ENCODE results near the gene XRRA1.

Gene XRRA1

DNA sequence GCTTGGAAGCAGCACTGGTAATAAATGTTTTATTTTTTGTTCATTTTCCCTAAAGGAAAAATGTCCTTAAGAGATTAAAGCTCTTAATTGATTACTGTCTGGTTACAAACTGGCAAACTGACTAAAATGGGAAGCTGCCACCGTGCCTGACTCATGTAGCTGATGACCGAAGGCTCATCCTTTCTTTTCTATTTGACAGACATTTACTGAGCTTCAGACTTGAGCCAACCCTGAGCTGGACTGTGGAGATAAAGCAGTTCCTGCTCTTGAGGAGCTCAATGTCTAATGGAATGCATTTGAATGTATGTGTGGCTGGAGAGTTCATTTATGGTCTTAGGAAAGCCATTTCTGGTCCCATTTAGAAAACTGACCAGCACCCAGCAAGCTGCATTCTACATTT lies 108.9 kb downstream of the XRRA1 start:
- TF ChIP-seq ESRRG (CRISPR knock-in tag; IDR thresholded peaks at IDR 0.05) (no peak), PPARA (CRISPR knock-in tag; IDR thresholded peaks at IDR 0.05; ENCODE audit: borderline replicate concordance) (no peak), CSDC2 (CRISPR knock-in tag; IDR thresholded peaks at IDR 0.05) (no peak), ZNF565 (CRISPR knock-in tag; conservative IDR thresholded peaks at IDR 0.05; ENCODE audit: low read depth) (no peak), ZFP3 (CRISPR knock-in tag; IDR thresholded peaks at IDR 0.05) (no peak), ISL1 (CRISPR knock-in tag; IDR thresholded peaks at IDR 0.05) (no peak), TCF4 (CRISPR knock-in tag; IDR thresholded peaks at IDR 0.05; ENCODE audit: borderline replicate concordance) (no peak), ARNTL (CRISPR knock-in tag; IDR thresholded peaks at IDR 0.05; ENCODE audit: borderline replicate concordance, low read depth) (no peak), ZNF70 (CRISPR knock-in tag; IDR thresholded peaks at IDR 0.05) (no peak), ZNF8 (CRISPR knock-in tag; IDR thresholded peaks at IDR 0.05) (no peak), TOX (CRISPR knock-in tag; IDR thresholded peaks at IDR 0.05; ENCODE audit: borderline replicate concordance) (no peak)
- TF ChIP-seq, protein P1, sequence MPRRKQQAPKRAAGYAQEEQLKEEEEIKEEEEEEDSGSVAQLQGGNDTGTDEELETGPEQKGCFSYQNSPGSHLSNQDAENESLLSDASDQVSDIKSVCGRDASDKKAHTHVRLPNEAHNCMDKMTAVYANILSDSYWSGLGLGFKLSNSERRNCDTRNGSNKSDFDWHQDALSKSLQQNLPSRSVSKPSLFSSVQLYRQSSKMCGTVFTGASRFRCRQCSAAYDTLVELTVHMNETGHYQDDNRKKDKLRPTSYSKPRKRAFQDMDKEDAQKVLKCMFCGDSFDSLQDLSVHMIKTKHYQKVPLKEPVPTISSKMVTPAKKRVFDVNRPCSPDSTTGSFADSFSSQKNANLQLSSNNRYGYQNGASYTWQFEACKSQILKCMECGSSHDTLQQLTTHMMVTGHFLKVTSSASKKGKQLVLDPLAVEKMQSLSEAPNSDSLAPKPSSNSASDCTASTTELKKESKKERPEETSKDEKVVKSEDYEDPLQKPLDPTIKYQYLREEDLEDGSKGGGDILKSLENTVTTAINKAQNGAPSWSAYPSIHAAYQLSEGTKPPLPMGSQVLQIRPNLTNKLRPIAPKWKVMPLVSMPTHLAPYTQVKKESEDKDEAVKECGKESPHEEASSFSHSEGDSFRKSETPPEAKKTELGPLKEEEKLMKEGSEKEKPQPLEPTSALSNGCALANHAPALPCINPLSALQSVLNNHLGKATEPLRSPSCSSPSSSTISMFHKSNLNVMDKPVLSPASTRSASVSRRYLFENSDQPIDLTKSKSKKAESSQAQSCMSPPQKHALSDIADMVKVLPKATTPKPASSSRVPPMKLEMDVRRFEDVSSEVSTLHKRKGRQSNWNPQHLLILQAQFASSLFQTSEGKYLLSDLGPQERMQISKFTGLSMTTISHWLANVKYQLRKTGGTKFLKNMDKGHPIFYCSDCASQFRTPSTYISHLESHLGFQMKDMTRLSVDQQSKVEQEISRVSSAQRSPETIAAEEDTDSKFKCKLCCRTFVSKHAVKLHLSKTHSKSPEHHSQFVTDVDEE (CRISPR knock-in tag; IDR thresholded peaks at IDR 0.05) = no peak
- TF ChIP-seq, protein P2, sequence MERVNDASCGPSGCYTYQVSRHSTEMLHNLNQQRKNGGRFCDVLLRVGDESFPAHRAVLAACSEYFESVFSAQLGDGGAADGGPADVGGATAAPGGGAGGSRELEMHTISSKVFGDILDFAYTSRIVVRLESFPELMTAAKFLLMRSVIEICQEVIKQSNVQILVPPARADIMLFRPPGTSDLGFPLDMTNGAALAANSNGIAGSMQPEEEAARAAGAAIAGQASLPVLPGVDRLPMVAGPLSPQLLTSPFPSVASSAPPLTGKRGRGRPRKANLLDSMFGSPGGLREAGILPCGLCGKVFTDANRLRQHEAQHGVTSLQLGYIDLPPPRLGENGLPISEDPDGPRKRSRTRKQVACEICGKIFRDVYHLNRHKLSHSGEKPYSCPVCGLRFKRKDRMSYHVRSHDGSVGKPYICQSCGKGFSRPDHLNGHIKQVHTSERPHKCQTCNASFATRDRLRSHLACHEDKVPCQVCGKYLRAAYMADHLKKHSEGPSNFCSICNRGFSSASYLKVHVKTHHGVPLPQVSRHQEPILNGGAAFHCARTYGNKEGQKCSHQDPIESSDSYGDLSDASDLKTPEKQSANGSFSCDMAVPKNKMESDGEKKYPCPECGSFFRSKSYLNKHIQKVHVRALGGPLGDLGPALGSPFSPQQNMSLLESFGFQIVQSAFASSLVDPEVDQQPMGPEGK (CRISPR knock-in tag; IDR thresholded peaks at IDR 0.05; ENCODE audit: borderline replicate concordance) = no peak
- TF ChIP-seq, protein P3, sequence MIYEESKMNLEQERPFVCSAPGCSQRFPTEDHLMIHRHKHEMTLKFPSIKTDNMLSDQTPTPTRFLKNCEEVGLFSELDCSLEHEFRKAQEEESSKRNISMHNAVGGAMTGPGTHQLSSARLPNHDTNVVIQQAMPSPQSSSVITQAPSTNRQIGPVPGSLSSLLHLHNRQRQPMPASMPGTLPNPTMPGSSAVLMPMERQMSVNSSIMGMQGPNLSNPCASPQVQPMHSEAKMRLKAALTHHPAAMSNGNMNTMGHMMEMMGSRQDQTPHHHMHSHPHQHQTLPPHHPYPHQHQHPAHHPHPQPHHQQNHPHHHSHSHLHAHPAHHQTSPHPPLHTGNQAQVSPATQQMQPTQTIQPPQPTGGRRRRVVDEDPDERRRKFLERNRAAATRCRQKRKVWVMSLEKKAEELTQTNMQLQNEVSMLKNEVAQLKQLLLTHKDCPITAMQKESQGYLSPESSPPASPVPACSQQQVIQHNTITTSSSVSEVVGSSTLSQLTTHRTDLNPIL (CRISPR knock-in tag; IDR thresholded peaks at IDR 0.05; ENCODE audit: low read depth) = no peak
- TF ChIP-seq, protein P4, sequence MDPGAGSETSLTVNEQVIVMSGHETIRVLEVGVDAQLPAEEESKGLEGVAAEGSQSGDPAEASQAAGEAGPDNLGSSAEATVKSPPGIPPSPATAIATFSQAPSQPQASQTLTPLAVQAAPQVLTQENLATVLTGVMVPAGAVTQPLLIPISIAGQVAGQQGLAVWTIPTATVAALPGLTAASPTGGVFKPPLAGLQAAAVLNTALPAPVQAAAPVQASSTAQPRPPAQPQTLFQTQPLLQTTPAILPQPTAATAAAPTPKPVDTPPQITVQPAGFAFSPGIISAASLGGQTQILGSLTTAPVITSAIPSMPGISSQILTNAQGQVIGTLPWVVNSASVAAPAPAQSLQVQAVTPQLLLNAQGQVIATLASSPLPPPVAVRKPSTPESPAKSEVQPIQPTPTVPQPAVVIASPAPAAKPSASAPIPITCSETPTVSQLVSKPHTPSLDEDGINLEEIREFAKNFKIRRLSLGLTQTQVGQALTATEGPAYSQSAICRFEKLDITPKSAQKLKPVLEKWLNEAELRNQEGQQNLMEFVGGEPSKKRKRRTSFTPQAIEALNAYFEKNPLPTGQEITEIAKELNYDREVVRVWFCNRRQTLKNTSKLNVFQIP (CRISPR knock-in tag; IDR thresholded peaks at IDR 0.05; ENCODE audit: borderline replicate concordance, low read depth) = no peak
- TF ChIP-seq, protein P5, sequence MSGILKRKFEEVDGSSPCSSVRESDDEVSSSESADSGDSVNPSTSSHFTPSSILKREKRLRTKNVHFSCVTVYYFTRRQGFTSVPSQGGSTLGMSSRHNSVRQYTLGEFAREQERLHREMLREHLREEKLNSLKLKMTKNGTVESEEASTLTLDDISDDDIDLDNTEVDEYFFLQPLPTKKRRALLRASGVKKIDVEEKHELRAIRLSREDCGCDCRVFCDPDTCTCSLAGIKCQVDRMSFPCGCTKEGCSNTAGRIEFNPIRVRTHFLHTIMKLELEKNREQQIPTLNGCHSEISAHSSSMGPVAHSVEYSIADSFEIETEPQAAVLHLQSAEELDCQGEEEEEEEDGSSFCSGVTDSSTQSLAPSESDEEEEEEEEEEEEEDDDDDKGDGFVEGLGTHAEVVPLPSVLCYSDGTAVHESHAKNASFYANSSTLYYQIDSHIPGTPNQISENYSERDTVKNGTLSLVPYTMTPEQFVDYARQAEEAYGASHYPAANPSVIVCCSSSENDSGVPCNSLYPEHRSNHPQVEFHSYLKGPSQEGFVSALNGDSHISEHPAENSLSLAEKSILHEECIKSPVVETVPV (CRISPR knock-in tag; IDR thresholded peaks at IDR 0.05) = no peak
- ATAC-seq = no peak

DNA sequence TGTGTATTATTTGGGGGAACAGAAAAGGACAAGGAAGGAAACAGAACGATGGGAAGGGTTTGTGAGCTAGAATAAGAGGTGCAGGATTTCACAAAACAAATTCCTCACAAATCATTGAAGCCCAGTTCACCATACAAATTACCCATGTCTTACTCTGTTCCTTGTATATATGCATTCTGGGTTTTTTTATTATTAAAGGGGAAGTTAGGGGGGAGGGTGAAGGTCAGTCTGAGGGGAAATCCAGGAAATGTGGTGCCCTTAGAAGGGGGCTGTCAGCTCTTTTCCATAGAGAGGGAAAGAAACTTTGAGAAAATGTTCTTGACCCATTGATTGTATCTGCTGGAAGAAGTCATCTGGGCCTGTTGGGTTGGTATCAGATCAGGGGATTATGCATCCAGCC lies 109.4 kb downstream of the XRRA1 start:
- ATAC-seq = no peak
- TF ChIP-seq, protein P3 (CRISPR knock-in tag; IDR thresholded peaks at IDR 0.05; ENCODE audit: low read depth) = no peak
- TF ChIP-seq ZNF70 (CRISPR knock-in tag; IDR thresholded peaks at IDR 0.05) = no peak
- no peak for TF ChIP-seq PPARA (CRISPR knock-in tag; IDR thresholded peaks at IDR 0.05; ENCODE audit: borderline replicate concordance)
- TF ChIP-seq RARB (CRISPR knock-in tag; IDR thresholded peaks at IDR 0.05) = no peak
- no peak for TF ChIP-seq GLIS3 (CRISPR knock-in tag; IDR thresholded peaks at IDR 0.05)
- no peak for TF ChIP-seq TOX (CRISPR knock-in tag; IDR thresholded peaks at IDR 0.05; ENCODE audit: borderline replicate concordance)
- TF ChIP-seq SNAI2 (CRISPR knock-in tag; IDR thresholded peaks at IDR 0.05) = no peak
- TF ChIP-seq, protein P2 (CRISPR knock-in tag; IDR thresholded peaks at IDR 0.05; ENCODE audit: borderline replicate concordance) = no peak
- no peak for TF ChIP-seq CSDC2 (CRISPR knock-in tag; IDR thresholded peaks at IDR 0.05)
- TF ChIP-seq ZC3H10 (CRISPR knock-in tag; IDR thresholded peaks at IDR 0.05) = no peak
- no peak for TF ChIP-seq ARNTL (CRISPR knock-in tag; IDR thresholded peaks at IDR 0.05; ENCODE audit: borderline replicate concordance, low read depth)
- TF ChIP-seq, protein P4 (CRISPR knock-in tag; IDR thresholded peaks at IDR 0.05; ENCODE audit: borderline replicate concordance, low read depth) = no peak
- TF ChIP-seq ZFP30 (CRISPR knock-in tag; IDR thresholded peaks at IDR 0.05) = no peak
- no peak for TF ChIP-seq ZFP3 (CRISPR knock-in tag; IDR thresholded peaks at IDR 0.05)
- no peak for TF ChIP-seq ZNF565 (CRISPR knock-in tag; conservative IDR thresholded peaks at IDR 0.05; ENCODE audit: low read depth)
- TF ChIP-seq, protein P1 (CRISPR knock-in tag; IDR thresholded peaks at IDR 0.05) = no peak

Measured in SK-N-SH treated with all-trans-retinoic acid at 6 μM for 48 hours (cell line).